ENCODE data around the gene ARL4D. TPM values are rescaled to one million over a fixed set of nuclear protein-coding genes. Genes with fewer than 3 reads are reported as not detected.

ARL4D gene
- total RNA-seq, 1 experiment from 2014 or later, result 11.5 TPM

- H3K36me3 ChIP-seq (ENCODE audit: control insufficient read depth in 1 of 2, insufficient read depth in 2 of 2, low read length in 2 of 2), result no peaks in the 10 kb centered on the region
- H3K9ac ChIP-seq (ENCODE audit: low read length), result no peak overlapping the region
- no peak overlapping the region for H3K4me3 ChIP-seq (replicated peaks in 1 of 2; ENCODE audit: low read depth in 1 of 2, low read length in 2 of 2)
- H3K4me1 ChIP-seq (ENCODE audit: control insufficient read depth in 1 of 2, insufficient read depth in 2 of 2, low read length in 2 of 2), result peaks cover 13 to 28% of the 10 kb centered on the region in 2 experiments
- DNase-seq (ENCODE audit: low read depth, low spot score) (no peak), ATAC-seq (no peak)
- ChIA-PET POLR2A (no interaction called here), RAD21 (ENCODE audit: low non-redundant PET in 1 of 2, low total read pairs in 2 of 2, uncharacterized antibody in 2 of 2, unreplicated experiment in 2 of 2) (no interaction called here), CTCF (no interaction called here)
- TF ChIP-seq FOSL1 (IDR thresholded peaks at IDR 0.05; ENCODE audit: low read depth), result no peak
- TF ChIP-seq POLR2AphosphoS5 (IDR thresholded peaks at IDR 0.05; ENCODE audit: low read depth, low read length), result no peak
- TF ChIP-seq, protein P1, sequence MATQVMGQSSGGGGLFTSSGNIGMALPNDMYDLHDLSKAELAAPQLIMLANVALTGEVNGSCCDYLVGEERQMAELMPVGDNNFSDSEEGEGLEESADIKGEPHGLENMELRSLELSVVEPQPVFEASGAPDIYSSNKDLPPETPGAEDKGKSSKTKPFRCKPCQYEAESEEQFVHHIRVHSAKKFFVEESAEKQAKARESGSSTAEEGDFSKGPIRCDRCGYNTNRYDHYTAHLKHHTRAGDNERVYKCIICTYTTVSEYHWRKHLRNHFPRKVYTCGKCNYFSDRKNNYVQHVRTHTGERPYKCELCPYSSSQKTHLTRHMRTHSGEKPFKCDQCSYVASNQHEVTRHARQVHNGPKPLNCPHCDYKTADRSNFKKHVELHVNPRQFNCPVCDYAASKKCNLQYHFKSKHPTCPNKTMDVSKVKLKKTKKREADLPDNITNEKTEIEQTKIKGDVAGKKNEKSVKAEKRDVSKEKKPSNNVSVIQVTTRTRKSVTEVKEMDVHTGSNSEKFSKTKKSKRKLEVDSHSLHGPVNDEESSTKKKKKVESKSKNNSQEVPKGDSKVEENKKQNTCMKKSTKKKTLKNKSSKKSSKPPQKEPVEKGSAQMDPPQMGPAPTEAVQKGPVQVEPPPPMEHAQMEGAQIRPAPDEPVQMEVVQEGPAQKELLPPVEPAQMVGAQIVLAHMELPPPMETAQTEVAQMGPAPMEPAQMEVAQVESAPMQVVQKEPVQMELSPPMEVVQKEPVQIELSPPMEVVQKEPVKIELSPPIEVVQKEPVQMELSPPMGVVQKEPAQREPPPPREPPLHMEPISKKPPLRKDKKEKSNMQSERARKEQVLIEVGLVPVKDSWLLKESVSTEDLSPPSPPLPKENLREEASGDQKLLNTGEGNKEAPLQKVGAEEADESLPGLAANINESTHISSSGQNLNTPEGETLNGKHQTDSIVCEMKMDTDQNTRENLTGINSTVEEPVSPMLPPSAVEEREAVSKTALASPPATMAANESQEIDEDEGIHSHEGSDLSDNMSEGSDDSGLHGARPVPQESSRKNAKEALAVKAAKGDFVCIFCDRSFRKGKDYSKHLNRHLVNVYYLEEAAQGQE (IDR thresholded peaks at IDR 0.05; ENCODE audit: low read depth), result no peak
- TF ChIP-seq SRF (IDR thresholded peaks at IDR 0.05; ENCODE audit: low read depth), result no peak
- TF ChIP-seq CEBPB (IDR thresholded peaks at IDR 0.05; ENCODE audit: low read depth), result no peak
- TF ChIP-seq ATF3 (IDR thresholded peaks at IDR 0.05), result no peak
- TF ChIP-seq EZH2 (IDR thresholded peaks at IDR 0.05), result no peak
- no peaks in the 10 kb centered on the region for H3K79me2 ChIP-seq (ENCODE audit: insufficient read depth, low read length)
- BruUV-seq (replicated peaks), result no TSS peak
- intact Hi-C loops (cut with micrococcal nuclease), result no loop called here
- H3K27ac ChIP-seq (ENCODE audit: low read depth, low read length), result no peak overlapping the region
- H3K9me2 ChIP-seq (ENCODE audit: insufficient read depth), result no peaks in the 10 kb centered on the region
- no peaks in the 10 kb centered on the region for H4K20me1 ChIP-seq (ENCODE audit: insufficient read depth)
- H2AFZ ChIP-seq (ENCODE audit: low read depth, low read length, poor library complexity, severe bottlenecking), result no peak overlapping the region
- H3K27me3 ChIP-seq (ENCODE audit: insufficient read depth, low read length), result no peaks in the 10 kb centered on the region
- H3K9me3 ChIP-seq (ENCODE audit: control insufficient read depth in 1 of 2, insufficient read depth in 1 of 2, low read depth in 1 of 2, low read length in 2 of 2), result no peaks in the 10 kb centered on the region
- H3K4me2 ChIP-seq (ENCODE audit: low read length), result no peak overlapping the region
Observed at GRCh38 chr17:43372273-43372911, 26.4 kb upstream of the ARL4D start.

Data from HCT116 (cell line).